H1 (cell line): ENCODE measurements around the gene LDLRAD4. TPM values are rescaled to one million over a fixed set of nuclear protein-coding genes. Genes with fewer than 3 reads are reported as not detected.

Source experiments
- CTCF ChIA-PET: fragments of 300-600 bp; sonication (Branson Sonifier 250); formaldehyde crosslinking; loops from one replicate; lab custom pipeline; 2021; ENCODE audit not compliant: partially characterized antibody; lab: Charles Lee
- POLR2A ChIA-PET: fragments of 300-600 bp; sonication (Branson Sonifier 250); formaldehyde crosslinking; loops from one replicate; lab custom pipeline; 2021; ENCODE audit warnings: inconsistent platforms; ENCODE audit not compliant: partially characterized antibody; lab: Charles Lee
- DNase-seq, 2 experiments: peaks; one replicate each; pipeline versions ENCODE4 v3.0.0 to v3.0.0-alpha.2; 2010 to 2022; ENCODE audit warnings: low spot score in 2 of 2, low read depth in 1 of 2, mixed read lengths in 1 of 2
- FAIRE-seq: peaks from 2 replicates; lab custom pipeline; 2011; peaks lifted over from hg19 to GRCh38; lab: Jason Lieb, UNC
- H2AFZ ChIP-seq: 2 replicates; pipeline ENCODE4 v1.8.1; 2012; ENCODE audit warnings: low read length, inconsistent platforms
- H2AK5ac ChIP-seq: 2 replicates; pipeline ENCODE4 v1.6.1; 2013; ENCODE audit warnings: low read depth, low read length
- H2BK120ac ChIP-seq: replicated peaks from 2 replicates; pipeline ENCODE3; 2013; ENCODE audit warnings: low read depth, low read length, inconsistent platforms
- H2BK12ac ChIP-seq: 2 replicates; pipeline ENCODE4 v1.6.1; 2013; ENCODE audit warnings: low read depth, low read length
- H2BK15ac ChIP-seq: 2 replicates; pipeline ENCODE4 v1.6.1; 2013; ENCODE audit warnings: low read length
- H2BK20ac ChIP-seq: 2 replicates; pipeline ENCODE4 v1.6.1; 2013; ENCODE audit warnings: low read length
- H2BK5ac ChIP-seq: 2 replicates; pipeline ENCODE4 v1.6.1; 2013; ENCODE audit warnings: low read depth, low read length
- H3K14ac ChIP-seq: 2 replicates; pipeline ENCODE4 v1.6.1; 2013; ENCODE audit warnings: inconsistent platforms; ENCODE audit not compliant: insufficient read length
- H3K18ac ChIP-seq: 2 replicates; pipeline ENCODE4 v1.6.1; 2013; ENCODE audit warnings: low read length; ENCODE audit errors: extremely low read depth
- H3K23ac ChIP-seq: 2 replicates; pipeline ENCODE4 v1.6.1; 2013; ENCODE audit warnings: inconsistent platforms; ENCODE audit not compliant: insufficient read length
- H3K23me2 ChIP-seq: 2 replicates; pipeline ENCODE4 v1.6.1; 2013; ENCODE audit warnings: low read depth, low read length
- H3K27ac ChIP-seq: 2 replicates; pipeline ENCODE4 v1.6.1; 2011; ENCODE audit warnings: low read depth, low read length, inconsistent platforms
- H3K27me3 ChIP-seq, 4 experiments: replicated peaks in 1 of 4; 1 replicate in 1 of 4; 2 replicates in 3 of 4; pipeline versions ENCODE4 v1.6.1 to v1.8.1; 2011 to 2013; ENCODE audit warnings: low read length in 3 of 4, mild to moderate bottlenecking in 3 of 4, inconsistent platforms in 2 of 4, mixed read lengths in 2 of 4, moderate library complexity in 1 of 4; ENCODE audit not compliant: control insufficient read depth in 3 of 4, insufficient read depth in 3 of 4; ENCODE audit errors: extremely low read depth in 1 of 4
- H3K36me3 ChIP-seq, 4 experiments: 2 replicates each; pipeline versions ENCODE4 v1.6.1 to v1.8.1; 2011 to 2013; ENCODE audit warnings: mild to moderate bottlenecking in 4 of 4, low read length in 3 of 4, moderate library complexity in 2 of 4, control low read depth in 1 of 4, inconsistent platforms in 1 of 4; ENCODE audit not compliant: insufficient read depth in 4 of 4, control insufficient read depth in 2 of 4
- H3K4ac ChIP-seq: replicated peaks from 2 replicates; pipeline ENCODE3; 2013; ENCODE audit warnings: low read length, low read depth, mixed read lengths, inconsistent platforms; ENCODE audit not compliant: insufficient read length
- H3K4me1 ChIP-seq, 4 experiments: replicated peaks in 1 of 4; 1 replicate in 1 of 4; 2 replicates in 3 of 4; pipeline versions ENCODE4 v1.6.1 to v1.8.1; 2011 to 2013; ENCODE audit warnings: low read length in 3 of 4, inconsistent platforms in 2 of 4, mixed read lengths in 1 of 4; ENCODE audit not compliant: insufficient read depth in 4 of 4, control insufficient read depth in 3 of 4
- H3K4me2 ChIP-seq, 2 experiments: 2 replicates each; pipeline versions ENCODE4 v1.6.1 to v1.8.1; 2011 to 2013; ENCODE audit warnings: low read depth in 2 of 2, low read length in 2 of 2, control low read depth in 1 of 2, inconsistent platforms in 1 of 2, mild to moderate bottlenecking in 1 of 2; ENCODE audit not compliant: insufficient read depth in 1 of 2
- H3K4me3 ChIP-seq, 4 experiments: fragments of 200-600, 300-600 bp in 1 of 4; sonication (generic), shearing (Covaris generic), sonication (Bioruptor Twin) in 1 of 4; 2 replicates each; pipeline versions ENCODE4 v1.5.1 to v1.8.1; 2011 to 2016; ENCODE audit warnings: low read length in 4 of 4, low read depth in 3 of 4, control low read depth in 2 of 4, inconsistent platforms in 2 of 4, mild to moderate bottlenecking in 2 of 4, mixed read lengths in 1 of 4, moderate library complexity in 1 of 4; ENCODE audit not compliant: insufficient read depth in 2 of 4; ENCODE audit errors: extremely low read depth in 1 of 4
- H3K56ac ChIP-seq: replicated peaks from 2 replicates; pipeline ENCODE3; 2013; ENCODE audit warnings: low read depth, mild to moderate bottlenecking, mixed read lengths, low read length, inconsistent platforms; ENCODE audit not compliant: insufficient read length
- H3K79me1 ChIP-seq: 2 replicates; pipeline ENCODE4 v1.6.1; 2013; ENCODE audit warnings: low read depth, low read length, control low read depth
- H3K79me2 ChIP-seq, 2 experiments: 2 replicates each; pipeline versions ENCODE4 v1.6.1 to v1.8.1; 2012 to 2013; ENCODE audit warnings: low read length in 2 of 2, mild to moderate bottlenecking in 2 of 2, inconsistent platforms in 1 of 2; ENCODE audit not compliant: insufficient read depth in 2 of 2, control insufficient read depth in 1 of 2
- H3K9ac ChIP-seq, 4 experiments: replicated peaks in 1 of 4; 1 replicate in 1 of 4; 2 replicates in 3 of 4; pipeline versions ENCODE4 v1.6.1 to v1.8.1; 2011 to 2013; ENCODE audit warnings: low read depth in 3 of 4, low read length in 3 of 4, control low read depth in 2 of 4, mild to moderate bottlenecking in 2 of 4, moderate library complexity in 2 of 4, inconsistent platforms in 1 of 4; ENCODE audit errors: extremely low read depth in 1 of 4
- H3K9me3 ChIP-seq, 2 experiments: 2 replicates each; pipeline versions ENCODE4 v1.6.1 to v1.8.1; 2012 to 2013; ENCODE audit warnings: mild to moderate bottlenecking in 2 of 2, moderate library complexity in 2 of 2, control low read depth in 1 of 2, inconsistent platforms in 1 of 2, low read depth in 1 of 2, low read length in 1 of 2, mixed read lengths in 1 of 2; ENCODE audit not compliant: insufficient read depth in 2 of 2
- H4K20me1 ChIP-seq, 2 experiments: replicated peaks in 1 of 2; 2 replicates each; pipeline versions ENCODE3 to v1.8.1; 2011 to 2013; ENCODE audit warnings: inconsistent platforms in 2 of 2, low read length in 2 of 2, mild to moderate bottlenecking in 1 of 2; ENCODE audit not compliant: insufficient read depth in 2 of 2, control insufficient read depth in 1 of 2
- H4K5ac ChIP-seq: 2 replicates; pipeline ENCODE4 v1.6.1; 2013; ENCODE audit warnings: low read length, low read depth, mixed read lengths, inconsistent platforms; ENCODE audit not compliant: insufficient read length
- H4K8ac ChIP-seq: 2 replicates; pipeline ENCODE4 v1.8.0; 2013; ENCODE audit warnings: mild to moderate bottlenecking, moderate library complexity, low read length, inconsistent platforms; ENCODE audit not compliant: insufficient read depth; ENCODE audit errors: extremely low read depth
- H4K91ac ChIP-seq: replicated peaks from 2 replicates; pipeline ENCODE3; 2013; ENCODE audit warnings: low read length, mixed read lengths, inconsistent platforms; ENCODE audit not compliant: insufficient read length
- CBX5 ChIP-seq: fragments of 300-800, 300-1000 bp; sonication (generic); IDR thresholded peaks from 2 replicates; pipeline ENCODE4 v1.7.1; 2016; ENCODE audit warnings: antibody characterized with exemption, low read length, low read depth
- CBX8 ChIP-seq: fragments of 300-800, 300-1000 bp; sonication (generic); IDR thresholded peaks from 2 replicates; pipeline ENCODE4 v1.7.1; 2016; ENCODE audit warnings: low read depth, low read length, borderline replicate concordance
- CHD1 ChIP-seq: IDR thresholded peaks from 2 replicates; pipeline ENCODE4 v1.6.1; 2012; ENCODE audit warnings: low read depth, low read length, improper control_type of control experiment
- CREB1 ChIP-seq: IDR thresholded peaks from 2 replicates; pipeline ENCODE4 v1.6.1; 2012; ENCODE audit warnings: inconsistent platforms
- FOSL1 ChIP-seq: IDR thresholded peaks from 2 replicates; pipeline ENCODE4 v1.6.1; 2011; ENCODE audit warnings: mild to moderate bottlenecking, low read depth, low read length, moderate library complexity; ENCODE audit not compliant: insufficient read depth
- GTF2F1 ChIP-seq: IDR thresholded peaks from 2 replicates; pipeline ENCODE4 v1.6.1; 2012; ENCODE audit warnings: low read depth, low read length, improper control_type of control experiment, borderline replicate concordance
- HDAC2 ChIP-seq, 2 experiments: fragments of 300-600 bp in 1 of 2; sonication (generic) in 1 of 2; IDR thresholded peaks; 2 replicates each; pipeline ENCODE4 v1.6.1; 2011 to 2012; ENCODE audit warnings: low read depth in 2 of 2, low read length in 2 of 2, mild to moderate bottlenecking in 2 of 2, moderate library complexity in 2 of 2, borderline replicate concordance in 1 of 2, inconsistent platforms in 1 of 2
- KDM4A ChIP-seq: IDR thresholded peaks from one replicate; pipeline ENCODE4 v1.7.1; 2012; ENCODE audit warnings: low read depth, mild to moderate bottlenecking, moderate library complexity, low read length, inconsistent platforms; ENCODE audit not compliant: severe bottlenecking
- NANOG ChIP-seq: IDR thresholded peaks from 2 replicates; pipeline ENCODE4 v1.6.1; 2011; ENCODE audit warnings: low read length, low read depth, mild to moderate bottlenecking, inconsistent platforms; ENCODE audit not compliant: insufficient read depth, poor library complexity, severe bottlenecking
- POLR2AphosphoS5 ChIP-seq: IDR thresholded peaks from 2 replicates; pipeline ENCODE4 v1.6.1; 2011; ENCODE audit warnings: low read depth, low read length
- RFX5 ChIP-seq: IDR thresholded peaks from 2 replicates; pipeline ENCODE4 v1.6.1; 2011; ENCODE audit warnings: low read depth, low read length, improper control_type of control experiment, borderline replicate concordance
- SP4 ChIP-seq: IDR thresholded peaks from 2 replicates; pipeline ENCODE4 v1.6.1; 2012; ENCODE audit warnings: low read length, inconsistent platforms
- TAF1 ChIP-seq: IDR thresholded peaks from 2 replicates; pipeline ENCODE4 v1.6.1; 2011; ENCODE audit warnings: mild to moderate bottlenecking, low read depth, low read length
- TEAD4 ChIP-seq: IDR thresholded peaks from 2 replicates; pipeline ENCODE4 v1.6.1; 2012; ENCODE audit warnings: low read depth, low read length, inconsistent platforms, mixed read lengths
- WGBS, 2 experiments: shearing (Covaris generic) in 1 of 2; methylation state at CpG; one replicate each; pipeline versions ENCODE4 v1.1.6 to v1.1.7; 2013 to 2015; ENCODE audit warnings: low lambda C conversion rate in 2 of 2, mixed read lengths in 2 of 2, inconsistent platforms in 1 of 2, low coverage in 1 of 2, missing lambda C conversion rate in 1 of 2; ENCODE audit not compliant: insufficient replicate concordance in 2 of 2, insufficient coverage in 1 of 2, insufficient read length in 1 of 2; ENCODE audit errors: extremely low coverage in 1 of 2, missing lambda C conversion rate in 1 of 2; 5-methylcytosine and 5-hydroxymethylcytosine counted together
- polyA plus RNA-seq, 7 experiments: library from polyadenylated mRNA; depleted of rRNA in 3 of 7; stranded (reverse) in 5 of 7; unstranded in 2 of 7; fragments of >200 nt in 5 of 7; fragments of 200-250 nt in 2 of 7; gene quantifications; 1 replicate in 5 of 7; 2 replicates in 1 of 7; 4 replicates in 1 of 7; pipeline versions ENCODE4 v1.2.1 to v1.2.3, GENCODE V29; 2011 to 2013; ENCODE audit warnings: missing spikeins in 2 of 7, mixed read lengths in 2 of 7
- total RNA-seq: library from RNA; stranded (reverse); fragmentation: NEBNext Ultra II Directional; extraction: Animal tissue kit (Norgen Biotek cat#: 25700); gene quantifications from 2 replicates; pipeline ENCODE4 v1.2.1, GENCODE V29; 2021
- TF ChIP-seq, protein P1 (sequence below): IDR thresholded peaks from 2 replicates; pipeline ENCODE4 v1.6.1; 2011; ENCODE audit warnings: low read depth, mild to moderate bottlenecking, low read length; ENCODE audit not compliant: insufficient read depth

LDLRAD4 gene
- total and polyA plus RNA-seq, 2 of the 8 experiments (the other 6 are each of a cell fraction or from before 2014, with no cell fraction given) = 0.77 to 1.4 TPM

DNA sequence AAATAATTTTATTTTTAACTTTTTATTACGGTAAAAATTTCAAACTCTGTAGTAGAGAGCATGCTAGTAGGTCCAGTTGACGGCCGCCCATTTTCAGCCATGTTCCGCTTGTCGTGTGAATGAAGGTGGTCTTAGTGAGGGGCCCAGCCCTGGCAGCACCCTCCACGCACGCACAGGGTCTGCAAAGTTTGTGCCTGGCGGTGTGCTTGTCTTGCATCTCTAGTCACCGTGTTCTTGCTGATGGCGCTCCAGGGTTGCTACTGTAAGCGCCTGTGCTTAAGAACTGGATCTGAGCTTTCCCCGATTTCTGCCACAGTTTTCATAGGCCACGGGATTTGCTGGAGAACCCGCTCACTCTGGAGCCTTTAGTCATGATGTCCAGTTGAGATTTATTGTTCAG, 28.9 kb downstream of the LDLRAD4 start:
- FAIRE-seq = no peak
- WGBS, 2 experiments = 98% methylated on average over 14 of the region's 14 CpGs; no CpG with 5 or more reads in 1 of the 2 experiments
- Histone ChIP-seq H3K79me1 (no peaks in the 10 kb centered on the region), H3K9ac (no peak overlapping the region), H3K4me3 (no peak overlapping the region), H2BK12ac (no peak overlapping the region), H4K91ac (no peak overlapping the region), H4K8ac (no peak overlapping the region), H3K27ac (no peak overlapping the region), H2AK5ac (no peak overlapping the region), H3K14ac (no peak overlapping the region), H3K23me2 (peaks cover 12% of the 10 kb centered on the region; the same call in 1 of the 2 replicates), H3K4ac (no peak overlapping the region), H2BK120ac (no peak overlapping the region), H2AFZ (no peak overlapping the region), H2BK5ac (no peak overlapping the region), H3K79me2 (no peaks in the 10 kb centered on the region), H3K23ac (no peak overlapping the region), H4K20me1 (no peaks in the 10 kb centered on the region), H3K36me3 (no peaks in the 10 kb centered on the region), H3K56ac (no peak overlapping the region), H3K27me3 (no peaks in the 10 kb centered on the region), H2BK15ac (no peak overlapping the region), H3K4me2 (no peak overlapping the region), H3K9me3 (no peaks in the 10 kb centered on the region), H3K18ac (no peak overlapping the region), H4K5ac (no peak overlapping the region), H3K4me1 (no peaks in the 10 kb centered on the region), H2BK20ac (no peak overlapping the region)
- ChIA-PET CTCF (no interaction called here), POLR2A (no interaction called here)
- no peak for DNase-seq
- no peak for TF ChIP-seq CREB1
- no peak for TF ChIP-seq SP4
- TF ChIP-seq GTF2F1 = no peak
- no peak for TF ChIP-seq NANOG
- TF ChIP-seq CBX8 = no peak
- TF ChIP-seq FOSL1 = no peak
- no peak for TF ChIP-seq CBX5
- no peak for TF ChIP-seq POLR2AphosphoS5
- TF ChIP-seq RFX5 = no peak
- no peak for TF ChIP-seq TAF1
- no peak for TF ChIP-seq TEAD4
- no peak for TF ChIP-seq KDM4A
- no peak for TF ChIP-seq CHD1
- no peak for TF ChIP-seq HDAC2 (IDR thresholded peaks at IDR 0.05; ENCODE audit: borderline replicate concordance in 1 of 2, low read depth in 2 of 2, low read length in 2 of 2)
- TF ChIP-seq, protein P1, sequence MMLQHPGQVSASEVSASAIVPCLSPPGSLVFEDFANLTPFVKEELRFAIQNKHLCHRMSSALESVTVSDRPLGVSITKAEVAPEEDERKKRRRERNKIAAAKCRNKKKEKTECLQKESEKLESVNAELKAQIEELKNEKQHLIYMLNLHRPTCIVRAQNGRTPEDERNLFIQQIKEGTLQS = no peak
